Mesothelial cell of epicardium (in vitro differentiated cells): ENCODE measurements around the gene ASH1L. TPM values are rescaled to one million over a fixed set of nuclear protein-coding genes. Genes with fewer than 3 reads are reported as not detected.
"Not testable (repeated sequence)": the region's sequence is repeated elsewhere in the genome, so short reads cannot be mapped to it uniquely, and the experiment has no call there.

Experiments used
- DNase-seq, 2 experiments: peaks; one replicate each; pipeline ENCODE4 v3.0.0; 2021; ENCODE audit warnings: low spot score in 2 of 2; ENCODE audit not compliant: unreplicated experiment in 2 of 2
- H3K27ac Mint-ChIP-seq: 2 replicates; pipeline ENCODE4 v1.8.0; 2021; ENCODE audit warnings: mixed read lengths
- H3K27me3 Mint-ChIP-seq: 2 replicates; pipeline ENCODE4 v1.8.0; 2021; ENCODE audit warnings: low read depth, mixed read lengths
- H3K36me3 Mint-ChIP-seq: 2 replicates; pipeline ENCODE4 v1.8.0; 2021; ENCODE audit warnings: mixed read lengths
- H3K4me1 Mint-ChIP-seq: 2 replicates; pipeline ENCODE4 v1.8.0; 2021; ENCODE audit warnings: mixed read lengths
- H3K4me3 Mint-ChIP-seq: 2 replicates; pipeline ENCODE4 v1.8.0; 2021; ENCODE audit warnings: mild to moderate bottlenecking, moderate library complexity, mixed read lengths
- H3K9me3 Mint-ChIP-seq: 2 replicates; pipeline ENCODE4 v1.8.0; 2021; ENCODE audit warnings: mixed read lengths
- total RNA-seq: library from RNA; stranded (reverse); gene quantifications from 3 replicates; pipeline ENCODE4 v1.2.1, GENCODE V29; 2021
- TF ChIP-seq, protein P1 (sequence below): fragments of 200-600 bp; sonication (generic); IDR thresholded peaks from one replicate; pipeline ENCODE4 v1.5.0; 2021; ENCODE audit warnings: antibody characterized with exemption; ENCODE audit not compliant: unreplicated experiment

Gene ASH1L
- total RNA-seq, 1 donor from 2014 or later: 87.7 TPM

DNA sequence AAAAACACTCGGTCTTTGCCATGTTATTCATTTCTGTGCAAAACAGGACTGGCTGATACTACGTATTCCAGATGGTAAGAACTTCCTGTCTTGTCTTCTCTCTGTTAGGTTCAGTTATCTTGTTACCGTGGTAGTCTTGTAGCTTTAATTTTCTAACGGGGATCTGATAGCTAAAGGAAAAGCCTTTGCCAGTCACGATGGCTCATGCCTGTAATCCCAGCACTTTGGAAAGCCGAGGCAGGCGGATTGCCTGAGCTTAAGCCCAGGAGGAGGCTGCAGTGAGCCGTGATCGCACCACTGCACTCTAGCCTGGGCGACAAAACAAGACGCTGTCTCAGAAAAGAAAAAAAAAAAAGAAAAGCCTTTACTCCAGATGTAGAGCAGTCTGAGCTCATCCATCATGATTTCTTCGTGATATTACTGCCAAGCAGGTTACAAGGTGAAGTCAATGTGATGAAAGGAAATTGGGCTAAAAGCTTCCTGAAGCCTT lies 36.3 kb upstream of the ASH1L start:
- Mint-ChIP-seq H3K27ac (peak overlapping the region; percentile 97), H3K27me3 (no peaks in the 10 kb centered on the region), H3K9me3 (no peaks in the 10 kb centered on the region), H3K4me3 (peak overlapping the region; percentile 56), H3K4me1 (peaks cover 24% of the 10 kb centered on the region), H3K36me3 (no peaks in the 10 kb centered on the region)
- TF ChIP-seq, protein P1, sequence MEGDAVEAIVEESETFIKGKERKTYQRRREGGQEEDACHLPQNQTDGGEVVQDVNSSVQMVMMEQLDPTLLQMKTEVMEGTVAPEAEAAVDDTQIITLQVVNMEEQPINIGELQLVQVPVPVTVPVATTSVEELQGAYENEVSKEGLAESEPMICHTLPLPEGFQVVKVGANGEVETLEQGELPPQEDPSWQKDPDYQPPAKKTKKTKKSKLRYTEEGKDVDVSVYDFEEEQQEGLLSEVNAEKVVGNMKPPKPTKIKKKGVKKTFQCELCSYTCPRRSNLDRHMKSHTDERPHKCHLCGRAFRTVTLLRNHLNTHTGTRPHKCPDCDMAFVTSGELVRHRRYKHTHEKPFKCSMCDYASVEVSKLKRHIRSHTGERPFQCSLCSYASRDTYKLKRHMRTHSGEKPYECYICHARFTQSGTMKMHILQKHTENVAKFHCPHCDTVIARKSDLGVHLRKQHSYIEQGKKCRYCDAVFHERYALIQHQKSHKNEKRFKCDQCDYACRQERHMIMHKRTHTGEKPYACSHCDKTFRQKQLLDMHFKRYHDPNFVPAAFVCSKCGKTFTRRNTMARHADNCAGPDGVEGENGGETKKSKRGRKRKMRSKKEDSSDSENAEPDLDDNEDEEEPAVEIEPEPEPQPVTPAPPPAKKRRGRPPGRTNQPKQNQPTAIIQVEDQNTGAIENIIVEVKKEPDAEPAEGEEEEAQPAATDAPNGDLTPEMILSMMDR: no peak
- no peak for DNase-seq

DNA sequence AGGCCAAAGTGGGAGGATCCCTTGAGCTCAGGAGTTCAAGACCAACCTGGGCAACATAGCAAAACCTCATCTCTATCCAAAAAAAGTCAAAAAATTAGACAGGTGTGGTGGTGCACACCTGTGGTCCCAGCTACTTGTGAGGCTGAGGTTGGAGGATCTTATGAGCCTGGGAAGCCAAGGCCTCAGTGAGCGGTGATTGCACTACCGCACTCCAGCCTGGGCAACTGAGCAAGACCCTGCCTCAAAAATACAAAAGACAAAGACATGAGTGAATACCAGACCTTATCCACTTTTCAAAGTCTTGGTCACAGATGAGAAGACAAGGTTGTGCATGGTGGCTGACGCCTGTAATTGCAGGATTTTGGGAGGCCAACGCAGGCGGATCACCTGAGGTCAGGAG lies 34.3 kb upstream of the ASH1L start:
- no peaks in the 10 kb centered on the region for H3K36me3 Mint-ChIP-seq
- no peak for DNase-seq
- H3K27me3 Mint-ChIP-seq: no peaks in the 10 kb centered on the region
- TF ChIP-seq, protein P1: no peak
- H3K4me3 Mint-ChIP-seq: no peak overlapping the region
- H3K27ac Mint-ChIP-seq: no peak overlapping the region
- peaks cover 27% of the 10 kb centered on the region for H3K4me1 Mint-ChIP-seq
- H3K9me3 Mint-ChIP-seq: no peaks in the 10 kb centered on the region

DNA sequence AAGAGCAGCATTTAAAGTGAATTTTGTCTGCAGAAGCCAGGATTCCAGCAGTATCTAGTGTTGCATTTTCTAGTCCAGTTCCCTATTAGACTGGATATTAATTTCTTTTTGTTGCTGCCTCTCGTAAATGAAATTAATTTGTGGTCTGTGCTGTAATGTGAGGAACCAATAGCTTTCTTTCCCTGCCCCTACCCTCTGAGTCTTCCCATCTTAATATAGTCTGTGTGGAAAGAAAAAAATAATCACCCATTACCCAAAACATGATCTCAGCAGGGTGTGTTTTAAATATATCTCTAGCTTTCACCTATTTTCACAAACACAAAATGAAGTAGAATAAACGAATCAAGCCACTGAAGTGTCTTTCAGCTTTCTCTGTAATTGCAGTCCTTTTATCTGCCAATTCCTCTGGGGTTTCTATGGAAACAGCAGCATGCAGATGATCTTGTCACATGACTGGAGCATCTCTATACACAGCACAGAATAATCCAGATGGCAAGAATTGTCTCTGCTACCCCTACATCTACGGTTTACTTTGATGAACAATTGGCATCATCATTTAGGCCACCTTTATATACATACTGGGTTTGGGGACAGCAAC lies 33.4 kb upstream of the ASH1L start:
- not testable (repeated sequence) for H3K4me3 Mint-ChIP-seq, H3K27me3 Mint-ChIP-seq

DNA sequence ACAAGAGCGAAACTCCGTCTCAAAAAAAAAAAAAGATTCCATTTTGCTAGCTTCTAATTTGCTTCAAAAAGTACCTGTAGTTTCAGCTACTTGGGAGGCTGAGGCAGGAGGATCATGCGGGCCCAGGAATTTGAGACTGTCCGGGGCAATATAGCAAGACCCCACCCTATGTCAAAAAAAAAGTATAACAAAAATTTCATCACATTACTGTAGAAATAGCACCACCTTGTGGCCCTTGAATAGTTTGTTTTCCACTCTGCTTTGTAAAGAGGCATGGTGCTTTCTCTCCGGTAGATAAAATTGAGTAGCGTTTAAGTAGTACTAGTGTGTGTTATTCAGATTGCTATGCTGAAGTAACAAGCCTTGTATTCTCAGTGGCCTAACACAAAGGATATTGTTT lies 29.2 kb upstream of the ASH1L start:
- Mint-ChIP-seq H3K27me3 (no peaks in the 10 kb centered on the region), H3K27ac (no peak overlapping the region), H3K4me1 (peaks cover 6% of the 10 kb centered on the region), H3K9me3 (no peaks in the 10 kb centered on the region), H3K36me3 (no peaks in the 10 kb centered on the region), H3K4me3 (no peak overlapping the region)
- TF ChIP-seq, protein P1: peak; percentile 52
- DNase-seq: no peak

More for the DNA sequence above, 33.4 kb upstream of the ASH1L start:
- H3K36me3 Mint-ChIP-seq, H3K9me3 Mint-ChIP-seq, DNase-seq: not testable (repeated sequence)
- H3K4me1 Mint-ChIP-seq: peaks cover 27% of the 10 kb centered on the region
- H3K27ac Mint-ChIP-seq: peak overlapping the region; percentile 1

DNA sequence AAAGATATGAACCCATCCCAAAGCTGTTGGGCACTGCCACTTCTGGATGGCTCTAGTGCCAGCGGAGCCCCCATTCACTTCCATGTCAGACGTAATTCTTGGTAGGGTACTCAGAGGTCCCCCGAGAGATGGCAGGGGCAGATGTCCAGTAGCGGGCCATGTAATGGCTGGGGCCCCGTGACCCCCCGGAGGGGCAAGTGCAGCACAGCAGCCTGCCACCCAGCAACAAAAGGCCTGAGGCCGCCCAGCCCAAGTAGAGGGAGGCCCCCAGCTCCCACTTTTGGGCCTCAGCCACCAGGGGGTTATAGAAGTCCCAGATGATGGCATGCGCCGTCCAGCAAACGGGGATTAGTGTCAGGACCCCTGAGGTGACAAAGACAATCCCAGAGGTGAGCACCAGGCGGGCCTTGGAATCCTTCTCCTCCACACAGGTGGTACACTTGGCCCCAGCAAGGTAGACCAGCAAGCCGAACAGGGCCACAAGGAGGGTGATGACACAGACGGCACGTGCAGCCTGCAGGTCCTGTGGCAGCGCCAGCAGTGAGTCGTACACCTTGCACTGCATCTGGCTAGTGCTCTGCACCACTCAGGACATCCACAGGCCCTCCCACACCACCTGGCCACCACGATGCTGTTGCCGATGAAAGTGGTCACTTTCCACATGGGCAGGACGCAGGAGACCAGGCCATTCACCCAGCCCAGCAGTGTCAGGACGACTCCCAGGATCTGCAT lies 28.1 kb upstream of the ASH1L start:
- H3K4me3 Mint-ChIP-seq: not testable (repeated sequence)

DNA sequence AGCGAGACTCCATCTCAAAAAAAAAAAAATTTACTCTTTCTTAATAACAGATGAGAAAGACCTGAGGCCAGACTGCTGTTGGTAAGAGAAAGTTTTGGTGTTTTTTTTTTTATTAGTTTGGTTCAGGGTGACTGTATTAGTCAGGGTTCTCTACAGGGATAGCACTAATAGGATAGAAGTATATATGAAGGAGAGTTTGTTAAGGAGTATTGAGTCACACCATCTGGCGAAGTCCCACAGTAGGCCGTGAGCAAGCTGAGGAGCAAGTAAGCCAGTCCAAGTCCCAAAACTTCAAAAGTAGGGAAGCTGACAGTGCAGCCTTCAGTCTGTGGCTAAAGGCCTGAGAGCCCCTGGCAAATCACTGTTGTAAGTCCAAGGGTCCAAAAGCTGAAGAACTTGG lies 26.7 kb upstream of the ASH1L start:
- DNase-seq, H3K4me1 Mint-ChIP-seq, H3K9me3 Mint-ChIP-seq, H3K27ac Mint-ChIP-seq, H3K36me3 Mint-ChIP-seq, H3K27me3 Mint-ChIP-seq, H3K4me3 Mint-ChIP-seq: not testable (repeated sequence)

More for the DNA sequence above, 28.1 kb upstream of the ASH1L start:
- not testable (repeated sequence) for H3K4me1 Mint-ChIP-seq, H3K9me3 Mint-ChIP-seq, H3K36me3 Mint-ChIP-seq, H3K27me3 Mint-ChIP-seq, H3K27ac Mint-ChIP-seq, DNase-seq

DNA sequence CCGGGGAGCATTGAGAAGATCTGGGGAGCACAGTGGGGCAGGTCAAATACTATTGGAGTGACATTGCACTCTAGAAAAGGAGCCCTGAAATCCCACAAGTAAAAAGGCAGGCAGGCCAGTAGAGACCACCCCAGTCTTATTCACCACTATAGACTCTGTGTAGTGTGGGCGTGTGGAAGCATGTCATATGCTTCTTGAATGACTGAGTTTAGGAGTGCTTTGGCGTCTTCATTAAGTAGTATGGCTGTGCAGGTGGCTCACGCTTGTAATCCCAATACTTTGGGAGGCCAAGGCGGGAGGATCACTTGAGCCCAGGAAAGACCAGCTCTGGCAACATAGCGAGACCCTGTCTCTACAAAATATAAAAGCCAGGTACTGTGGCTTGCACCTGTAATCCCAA lies 21.2 kb upstream of the ASH1L start:
- not testable (repeated sequence) for H3K4me3 Mint-ChIP-seq, H3K36me3 Mint-ChIP-seq, H3K27me3 Mint-ChIP-seq, H3K4me1 Mint-ChIP-seq, H3K27ac Mint-ChIP-seq, DNase-seq, H3K9me3 Mint-ChIP-seq

DNA sequence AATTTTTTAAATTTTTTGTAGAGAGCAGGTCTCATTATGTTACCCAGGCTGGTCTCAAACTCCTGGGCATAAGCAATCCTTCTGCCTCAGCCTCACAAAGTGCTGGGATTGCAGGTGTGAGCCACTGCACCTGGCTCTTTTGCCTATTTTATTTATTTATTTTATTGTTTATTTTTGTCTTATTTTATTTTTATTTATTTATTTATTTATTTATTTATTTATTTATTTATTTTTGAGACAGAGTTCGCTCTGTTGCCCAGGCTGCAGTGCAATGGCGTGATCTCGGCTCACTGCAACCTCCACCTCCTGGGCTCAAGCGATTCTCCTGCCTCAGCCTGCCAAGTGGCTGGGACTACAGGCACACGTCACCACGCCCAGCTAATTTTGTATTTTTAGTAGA lies 13.0 kb upstream of the ASH1L start:
- not testable (repeated sequence) for H3K27me3 Mint-ChIP-seq, H3K4me1 Mint-ChIP-seq, H3K36me3 Mint-ChIP-seq, H3K9me3 Mint-ChIP-seq, H3K27ac Mint-ChIP-seq, DNase-seq, H3K4me3 Mint-ChIP-seq
